ENCODE measurements around the gene MMP23B.
A peak's percentile ranks its signal among the peaks of the same experiment; 100 is the strongest.
"Not testable (repeated sequence)": the region's sequence is repeated elsewhere in the genome, so short reads cannot be mapped to it uniquely, and the experiment has no call there.

Gene MMP23B

GRCh38 chr1:1670866-1671265 is 38.9 kb downstream of the MMP23B start:
- Histone ChIP-seq H3K4me3 (ENCODE audit: low read depth in 1 of 2, low read length in 2 of 2) (no peak overlapping the region), H3K9ac (ENCODE audit: low read depth in 1 of 2, low read length in 2 of 2) (no peak overlapping the region), H3K27me3 (ENCODE audit: control insufficient read depth in 1 of 2, insufficient read depth in 2 of 2, low read length in 2 of 2) (no peaks in the 10 kb centered on the region), H3K4me1 (ENCODE audit: control insufficient read depth in 1 of 2, insufficient read depth in 2 of 2, low read length in 2 of 2) (no peaks in the 10 kb centered on the region), H3K27ac (ENCODE audit: low read depth, low read length) (no peak overlapping the region), H3K9me3 (ENCODE audit: control insufficient read depth in 1 of 2, low read length in 2 of 2) (no peaks in the 10 kb centered on the region), H3K36me3 (ENCODE audit: control insufficient read depth in 1 of 2, insufficient read depth in 2 of 2, low read length in 2 of 2) (peaks cover 2 to 47% of the 10 kb centered on the region in 2 donors)

GRCh38 chr1:1671365-1672119 is 39.6 kb downstream of the MMP23B start:
- H3K36me3 ChIP-seq (ENCODE audit: control insufficient read depth in 1 of 2, insufficient read depth in 2 of 2, low read length in 2 of 2) = peaks cover 2 to 42% of the 10 kb centered on the region in 2 donors
- H3K4me3 ChIP-seq (ENCODE audit: low read depth in 1 of 2, low read length in 2 of 2) = no peak overlapping the region
- no peaks in the 10 kb centered on the region for H3K9me3 ChIP-seq (ENCODE audit: control insufficient read depth in 1 of 2, low read length in 2 of 2)
- H3K27ac ChIP-seq (ENCODE audit: low read depth, low read length) = no peak overlapping the region
- no peak overlapping the region for H3K9ac ChIP-seq (ENCODE audit: low read depth in 1 of 2, low read length in 2 of 2)
- H3K4me1 ChIP-seq (ENCODE audit: control insufficient read depth in 1 of 2, insufficient read depth in 2 of 2, low read length in 2 of 2) = no peaks in the 10 kb centered on the region
- no peaks in the 10 kb centered on the region for H3K27me3 ChIP-seq (ENCODE audit: control insufficient read depth in 1 of 2, insufficient read depth in 2 of 2, low read length in 2 of 2)

GRCh38 chr1:1672181-1672965 is 40.4 kb downstream of the MMP23B start:
- no peaks in the 10 kb centered on the region for H3K27me3 ChIP-seq (ENCODE audit: control insufficient read depth in 1 of 2, insufficient read depth in 2 of 2, low read length in 2 of 2)
- no peak overlapping the region for H3K27ac ChIP-seq (ENCODE audit: low read depth, low read length)
- peaks cover 2 to 42% of the 10 kb centered on the region in 2 donors for H3K36me3 ChIP-seq (ENCODE audit: control insufficient read depth in 1 of 2, insufficient read depth in 2 of 2, low read length in 2 of 2)
- no peak overlapping the region for H3K4me3 ChIP-seq (ENCODE audit: low read depth in 1 of 2, low read length in 2 of 2)
- H3K9me3 ChIP-seq (ENCODE audit: control insufficient read depth in 1 of 2, low read length in 2 of 2) = no peaks in the 10 kb centered on the region
- H3K9ac ChIP-seq (ENCODE audit: low read depth in 1 of 2, low read length in 2 of 2) = no peak overlapping the region
- H3K4me1 ChIP-seq (ENCODE audit: control insufficient read depth in 1 of 2, insufficient read depth in 2 of 2, low read length in 2 of 2) = no peaks in the 10 kb centered on the region

- H3K4me3 ChIP-seq (ENCODE audit: low read depth in 1 of 2, low read length in 2 of 2); H3K27ac ChIP-seq (ENCODE audit: low read depth, low read length); H3K27me3 ChIP-seq (ENCODE audit: control insufficient read depth in 1 of 2, insufficient read depth in 2 of 2, low read length in 2 of 2); H3K9me3 ChIP-seq (ENCODE audit: control insufficient read depth in 1 of 2, low read length in 2 of 2); H3K9ac ChIP-seq (ENCODE audit: low read depth in 1 of 2, low read length in 2 of 2): not testable (repeated sequence)
- Histone ChIP-seq H3K36me3 (ENCODE audit: control insufficient read depth in 1 of 2, insufficient read depth in 2 of 2, low read length in 2 of 2) (peaks cover 2 to 29% of the 10 kb centered on the region in 2 donors), H3K4me1 (ENCODE audit: control insufficient read depth in 1 of 2, insufficient read depth in 2 of 2, low read length in 2 of 2) (peaks cover 18 to 21% of the 10 kb centered on the region in 2 donors)
Observed at GRCh38 chr1:1674806-1675205, 42.8 kb downstream of the MMP23B start.

GRCh38 chr1:1675218-1675617 is 43.2 kb downstream of the MMP23B start:
- not testable (repeated sequence) for H3K4me3 ChIP-seq (ENCODE audit: low read depth in 1 of 2, low read length in 2 of 2); H3K27me3 ChIP-seq (ENCODE audit: control insufficient read depth in 1 of 2, insufficient read depth in 2 of 2, low read length in 2 of 2); H3K9ac ChIP-seq (ENCODE audit: low read depth in 1 of 2, low read length in 2 of 2); H3K27ac ChIP-seq (ENCODE audit: low read depth, low read length); H3K9me3 ChIP-seq (ENCODE audit: control insufficient read depth in 1 of 2, low read length in 2 of 2)
- H3K36me3 ChIP-seq (ENCODE audit: control insufficient read depth in 1 of 2, insufficient read depth in 2 of 2, low read length in 2 of 2) = peaks cover 2 to 25% of the 10 kb centered on the region in 2 donors
- H3K4me1 ChIP-seq (ENCODE audit: control insufficient read depth in 1 of 2, insufficient read depth in 2 of 2, low read length in 2 of 2) = peaks cover 18 to 23% of the 10 kb centered on the region in 2 donors

- peaks cover 23 to 32% of the 10 kb centered on the region in 2 donors for H3K4me1 ChIP-seq (ENCODE audit: control insufficient read depth in 1 of 2, insufficient read depth in 2 of 2, low read length in 2 of 2)
- not testable (repeated sequence) for H3K27me3 ChIP-seq (ENCODE audit: control insufficient read depth in 1 of 2, insufficient read depth in 2 of 2, low read length in 2 of 2); H3K9me3 ChIP-seq (ENCODE audit: control insufficient read depth in 1 of 2, low read length in 2 of 2); H3K4me3 ChIP-seq (ENCODE audit: low read depth in 1 of 2, low read length in 2 of 2); H3K9ac ChIP-seq (ENCODE audit: low read depth in 1 of 2, low read length in 2 of 2); H3K27ac ChIP-seq (ENCODE audit: low read depth, low read length)
- H3K36me3 ChIP-seq (ENCODE audit: control insufficient read depth in 1 of 2, insufficient read depth in 2 of 2, low read length in 2 of 2) = peaks cover 2 to 20% of the 10 kb centered on the region in 2 donors
Observed at GRCh38 chr1:1676087-1676486, 44.1 kb downstream of the MMP23B start.

GRCh38 chr1:1677718-1678580 is 46.0 kb downstream of the MMP23B start:
- Histone ChIP-seq H3K9ac (ENCODE audit: low read depth in 1 of 2, low read length in 2 of 2) (peak overlapping the region; percentile 62 to 72), H3K36me3 (ENCODE audit: control insufficient read depth in 1 of 2, insufficient read depth in 2 of 2, low read length in 2 of 2) (peaks cover 0 to 2% of the 10 kb centered on the region in 2 donors), H3K4me1 (ENCODE audit: control insufficient read depth in 1 of 2, insufficient read depth in 2 of 2, low read length in 2 of 2) (peaks cover 23 to 37% of the 10 kb centered on the region in 2 donors), H3K27me3 (ENCODE audit: control insufficient read depth in 1 of 2, insufficient read depth in 2 of 2, low read length in 2 of 2) (no peaks in the 10 kb centered on the region), H3K4me3 (ENCODE audit: low read depth in 1 of 2, low read length in 2 of 2) (peak overlapping the region; percentile 60 to 69), H3K9me3 (ENCODE audit: control insufficient read depth in 1 of 2, low read length in 2 of 2) (no peaks in the 10 kb centered on the region), H3K27ac (ENCODE audit: low read depth, low read length) (peak overlapping the region; percentile 87)

GRCh38 chr1:1678581-1679380 is 46.8 kb downstream of the MMP23B start:
- Histone ChIP-seq H3K4me3 (ENCODE audit: low read depth in 1 of 2, low read length in 2 of 2) (peak overlapping the region; percentile 60 to 69), H3K27me3 (ENCODE audit: control insufficient read depth in 1 of 2, insufficient read depth in 2 of 2, low read length in 2 of 2) (no peaks in the 10 kb centered on the region), H3K9ac (ENCODE audit: low read depth in 1 of 2, low read length in 2 of 2) (peak overlapping the region; percentile 62 to 72)

More at GRCh38 chr1:1678581-1679380, 46.8 kb downstream of the MMP23B start:
- Histone ChIP-seq H3K27ac (ENCODE audit: low read depth, low read length) (peak overlapping the region; percentile 87), H3K4me1 (ENCODE audit: control insufficient read depth in 1 of 2, insufficient read depth in 2 of 2, low read length in 2 of 2) (peaks cover 24 to 39% of the 10 kb centered on the region in 2 donors), H3K9me3 (ENCODE audit: control insufficient read depth in 1 of 2, low read length in 2 of 2) (no peaks in the 10 kb centered on the region), H3K36me3 (ENCODE audit: control insufficient read depth in 1 of 2, insufficient read depth in 2 of 2, low read length in 2 of 2) (no peaks in the 10 kb centered on the region)
